ENCODE measurements around the gene NDUFV3. TPM values are rescaled to one million over a fixed set of nuclear protein-coding genes. Genes with fewer than 3 reads are reported as not detected.

The NDUFV3 gene
- total RNA-seq, 2 experiments from 2014 or later: 23.1 to 29.4 TPM

DNA sequence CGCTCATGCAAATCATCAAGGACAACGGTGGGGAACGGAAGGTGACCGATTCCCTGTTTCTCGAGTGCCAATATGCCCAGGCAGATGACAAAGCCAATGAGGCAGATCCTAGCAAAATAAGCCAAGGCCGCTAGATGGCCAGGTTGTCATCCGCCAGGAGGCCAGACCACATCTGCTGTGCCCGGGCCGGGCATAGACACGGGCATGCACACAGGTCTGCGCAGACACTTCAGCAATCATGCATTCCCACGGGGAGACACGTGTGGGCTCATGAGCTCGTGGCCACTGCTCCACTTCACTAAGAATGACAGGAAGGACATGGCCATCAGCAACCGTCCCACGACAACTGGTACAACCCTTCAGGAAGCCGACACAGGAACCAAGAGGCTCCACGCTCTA lies 37.2 kb upstream of the NDUFV3 start:
- Histone ChIP-seq H3K4me3 (ENCODE audit: low read depth, low read length, poor library complexity, severe bottlenecking) (no peak overlapping the region), H2AFZ (ENCODE audit: low read length) (no peak overlapping the region), H4K20me1 (ENCODE audit: insufficient read depth, low read length) (peaks cover 5% of the 10 kb centered on the region), H3K4me2 (ENCODE audit: low read length) (no peak overlapping the region), H3K9me2 (ENCODE audit: insufficient read depth, low read length) (no peaks in the 10 kb centered on the region), H3K36me3 (ENCODE audit: insufficient read depth, low read length) (peaks cover 98% of the 10 kb centered on the region), H3K9me3 (ENCODE audit: low read length) (no peaks in the 10 kb centered on the region), H3K27ac (ENCODE audit: low read depth, low read length, poor library complexity, severe bottlenecking) (no peak overlapping the region), H3K79me2 (ENCODE audit: insufficient read depth, low read depth, low read length) (no peaks in the 10 kb centered on the region), H3K4me1 (ENCODE audit: insufficient read depth, low read length, poor library complexity, severe bottlenecking) (no peaks in the 10 kb centered on the region)
- POLR2A ChIA-PET: no interaction called here
- BruUV-seq (replicated peaks): no TSS peak
- CTCF ChIA-PET (ENCODE audit: unreplicated experiment): no interaction called here
- DNase-seq (ENCODE audit: low spot score): no peak
- intact Hi-C loops (cut with micrococcal nuclease; ENCODE audit: unreplicated experiment): no loop called here
- TF ChIP-seq EZH2phosphoT487 (IDR thresholded peaks at IDR 0.05; ENCODE audit: borderline replicate concordance, low read depth, low read length): no peak
- no peak for TF ChIP-seq CTCF (conservative IDR thresholded peaks at IDR 0.05; ENCODE audit: low read length)

DNA sequence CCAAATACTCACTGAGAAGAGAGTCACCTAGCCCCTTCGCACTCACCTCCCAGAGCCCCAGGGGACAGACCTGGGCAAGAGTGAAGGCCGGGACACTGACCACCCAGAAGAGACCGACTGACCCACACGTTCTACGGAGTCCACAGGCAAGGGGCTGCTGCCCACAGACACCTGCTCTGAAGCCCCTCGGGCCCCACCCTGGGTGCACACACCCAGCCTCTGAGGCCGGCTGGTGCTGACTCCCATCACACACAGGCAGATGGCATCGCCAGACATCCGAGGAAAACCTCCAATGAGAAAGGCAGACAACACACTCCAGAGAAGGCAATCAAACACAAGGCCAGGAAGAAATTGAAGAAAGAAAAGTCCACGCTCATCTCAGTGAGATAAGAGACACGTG lies 35.9 kb upstream of the NDUFV3 start:
- H3K9me2 ChIP-seq (ENCODE audit: insufficient read depth, low read length): no peaks in the 10 kb centered on the region
- H4K20me1 ChIP-seq (ENCODE audit: insufficient read depth, low read length): peaks cover 5% of the 10 kb centered on the region
- no peaks in the 10 kb centered on the region for H3K4me1 ChIP-seq (ENCODE audit: insufficient read depth, low read length, poor library complexity, severe bottlenecking)
- ChIA-PET POLR2A (no interaction called here), CTCF (ENCODE audit: unreplicated experiment) (no interaction called here)
- no peak for DNase-seq (ENCODE audit: low spot score)
- no peak overlapping the region for H3K4me3 ChIP-seq (ENCODE audit: low read depth, low read length, poor library complexity, severe bottlenecking)
- no peak for TF ChIP-seq CTCF (conservative IDR thresholded peaks at IDR 0.05; ENCODE audit: low read length)
- TF ChIP-seq EZH2phosphoT487 (IDR thresholded peaks at IDR 0.05; ENCODE audit: borderline replicate concordance, low read depth, low read length): no peak
- H3K79me2 ChIP-seq (ENCODE audit: insufficient read depth, low read depth, low read length): no peaks in the 10 kb centered on the region
- peaks cover 95% of the 10 kb centered on the region for H3K36me3 ChIP-seq (ENCODE audit: insufficient read depth, low read length)
- no peak overlapping the region for H2AFZ ChIP-seq (ENCODE audit: low read length)
- no peak overlapping the region for H3K27ac ChIP-seq (ENCODE audit: low read depth, low read length, poor library complexity, severe bottlenecking)
- no peaks in the 10 kb centered on the region for H3K9me3 ChIP-seq (ENCODE audit: low read length)
- no TSS peak for BruUV-seq (replicated peaks)
- intact Hi-C loops (cut with micrococcal nuclease; ENCODE audit: unreplicated experiment): no loop called here
- no peak overlapping the region for H3K4me2 ChIP-seq (ENCODE audit: low read length)

DNA sequence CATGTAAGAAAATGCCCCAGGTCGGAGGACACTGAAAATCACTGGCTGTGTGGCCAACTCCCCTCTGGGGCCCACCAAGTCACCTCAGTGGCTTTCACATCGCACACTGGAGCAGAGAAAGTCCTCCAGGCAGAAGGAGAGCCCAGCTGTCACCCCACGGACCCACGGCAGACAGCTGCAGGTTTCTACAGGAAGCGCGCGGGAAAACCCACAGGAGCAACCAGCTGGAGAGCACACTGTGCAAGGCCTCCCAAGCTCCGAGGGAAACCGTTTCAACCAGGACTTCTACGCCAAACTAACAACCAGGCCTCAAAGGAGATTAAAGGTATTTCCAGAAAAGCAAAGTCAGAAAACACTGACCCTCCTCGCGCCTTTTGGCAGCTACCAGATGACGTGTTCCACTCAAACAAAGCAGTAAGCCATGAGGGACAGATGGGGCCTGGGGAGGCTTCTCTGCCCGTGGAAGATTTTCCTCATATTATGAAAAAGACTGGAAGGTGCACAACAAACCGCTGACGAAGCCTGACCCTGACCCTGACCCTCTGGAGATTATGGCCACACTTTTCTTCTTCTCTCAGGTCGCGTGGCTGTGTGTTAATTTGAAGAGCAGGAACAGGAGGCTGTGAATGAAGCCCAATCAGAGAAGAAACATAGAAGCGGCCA lies 34.8 kb upstream of the NDUFV3 start:
- peaks cover 97% of the 10 kb centered on the region for H3K36me3 ChIP-seq (ENCODE audit: insufficient read depth, low read length)
- no TSS peak for BruUV-seq (replicated peaks)
- peaks cover 3% of the 10 kb centered on the region; the same call in 1 of the 2 replicates for H3K79me2 ChIP-seq (ENCODE audit: insufficient read depth, low read depth, low read length)

More for the DNA sequence above, 34.8 kb upstream of the NDUFV3 start:
- intact Hi-C loops (cut with micrococcal nuclease; ENCODE audit: unreplicated experiment): no loop called here
- Histone ChIP-seq H3K27ac (ENCODE audit: low read depth, low read length, poor library complexity, severe bottlenecking) (no peak overlapping the region), H3K9me2 (ENCODE audit: insufficient read depth, low read length) (no peaks in the 10 kb centered on the region), H3K4me3 (ENCODE audit: low read depth, low read length, poor library complexity, severe bottlenecking) (no peak overlapping the region), H3K4me1 (ENCODE audit: insufficient read depth, low read length, poor library complexity, severe bottlenecking) (no peaks in the 10 kb centered on the region), H4K20me1 (ENCODE audit: insufficient read depth, low read length) (peaks cover 5% of the 10 kb centered on the region), H3K9me3 (ENCODE audit: low read length) (no peaks in the 10 kb centered on the region), H3K4me2 (ENCODE audit: low read length) (no peak overlapping the region), H2AFZ (ENCODE audit: low read length) (no peak overlapping the region)
- POLR2A ChIA-PET: no interaction called here
- DNase-seq (ENCODE audit: low spot score): no peak
- CTCF ChIA-PET (ENCODE audit: unreplicated experiment): no interaction called here
- TF ChIP-seq EZH2phosphoT487 (IDR thresholded peaks at IDR 0.05; ENCODE audit: borderline replicate concordance, low read depth, low read length) (no peak), CTCF (conservative IDR thresholded peaks at IDR 0.05; ENCODE audit: low read length) (no peak)
